CD1c-positive myeloid dendritic cell (primary cell): Measurements from ENCODE around the gene ZNF787.

Experiments used
- DNase-seq: peaks from one replicate; pipeline ENCODE4 v3.0.0-alpha.2; 2016; ENCODE audit errors: extremely low spot score

Gene ZNF787

GRCh38 chr19:56087647-56088496 lies 33.2 kb downstream of the ZNF787 start:
- no peak for DNase-seq

DNA sequence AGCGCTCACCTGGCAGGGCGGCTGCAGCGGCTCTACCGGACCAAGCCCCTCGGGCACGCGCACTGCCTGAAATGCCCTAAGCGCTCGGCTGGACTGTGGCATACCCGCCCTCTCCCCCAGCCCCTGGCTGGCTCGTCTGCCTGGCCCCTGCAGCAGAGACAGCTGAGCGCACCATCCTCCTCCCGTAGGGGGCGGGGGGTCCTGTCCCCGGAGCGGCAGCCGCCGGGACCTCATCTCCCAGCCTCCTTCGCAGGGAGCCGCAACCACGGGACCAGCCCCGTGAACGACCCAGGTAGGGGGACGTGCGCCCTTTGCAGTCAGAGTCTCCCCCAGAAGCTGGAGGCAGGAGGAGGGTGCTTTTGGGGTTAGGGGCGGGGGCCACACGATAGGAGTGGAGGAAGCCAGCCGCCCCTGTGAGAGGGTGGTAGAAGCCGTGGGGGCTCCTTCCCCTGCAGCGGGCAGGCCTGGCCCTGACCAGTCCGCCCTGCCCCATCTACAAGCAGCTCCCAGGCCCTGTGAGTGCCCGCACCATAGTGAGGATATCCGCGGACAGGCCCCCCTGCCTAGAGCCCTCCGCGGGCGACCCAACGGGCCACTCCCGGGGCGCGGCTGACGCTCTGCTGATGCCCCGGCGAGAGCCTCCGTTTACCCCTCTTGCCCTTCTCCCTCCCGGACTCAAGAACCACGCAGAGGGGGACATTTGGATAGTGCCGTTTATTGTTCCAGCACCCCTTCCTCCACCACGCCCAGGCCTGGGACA lies 34.2 kb downstream of the ZNF787 start:
- DNase-seq: no peak

DNA sequence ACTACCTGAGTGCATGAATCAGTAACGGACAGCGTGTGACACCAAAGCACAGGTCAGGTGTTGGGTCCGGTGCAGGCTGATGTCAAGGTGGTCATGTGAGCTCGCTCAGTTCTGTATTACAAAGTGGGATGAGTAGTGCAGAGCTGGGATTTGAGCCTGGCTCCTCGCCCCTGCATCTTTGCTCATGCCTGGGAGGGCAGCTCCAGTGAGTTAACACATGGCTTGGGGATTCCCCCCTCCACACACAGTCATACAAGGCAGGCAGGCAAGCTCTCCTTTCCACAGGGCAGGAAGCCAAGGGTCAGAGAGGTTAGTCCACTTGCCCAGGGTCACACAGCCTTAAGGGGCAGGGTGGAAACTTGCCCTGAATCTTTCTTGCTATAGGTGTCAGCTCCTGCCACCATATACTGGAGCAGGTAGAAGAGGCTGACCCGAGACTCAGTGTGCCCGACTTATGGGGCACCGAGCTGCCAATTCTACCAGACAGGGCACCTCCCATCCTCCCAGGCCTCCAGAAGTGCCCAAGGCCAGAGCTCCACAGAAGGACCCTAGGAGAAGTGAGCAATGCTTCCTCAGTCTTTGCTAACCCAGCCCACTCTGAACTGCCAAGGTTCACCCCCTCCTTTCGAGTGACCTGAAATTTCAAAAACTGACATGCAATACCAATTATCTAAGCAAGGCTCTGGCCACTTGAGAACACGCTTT lies 35.4 kb downstream of the ZNF787 start:
- DNase-seq: no peak

DNA sequence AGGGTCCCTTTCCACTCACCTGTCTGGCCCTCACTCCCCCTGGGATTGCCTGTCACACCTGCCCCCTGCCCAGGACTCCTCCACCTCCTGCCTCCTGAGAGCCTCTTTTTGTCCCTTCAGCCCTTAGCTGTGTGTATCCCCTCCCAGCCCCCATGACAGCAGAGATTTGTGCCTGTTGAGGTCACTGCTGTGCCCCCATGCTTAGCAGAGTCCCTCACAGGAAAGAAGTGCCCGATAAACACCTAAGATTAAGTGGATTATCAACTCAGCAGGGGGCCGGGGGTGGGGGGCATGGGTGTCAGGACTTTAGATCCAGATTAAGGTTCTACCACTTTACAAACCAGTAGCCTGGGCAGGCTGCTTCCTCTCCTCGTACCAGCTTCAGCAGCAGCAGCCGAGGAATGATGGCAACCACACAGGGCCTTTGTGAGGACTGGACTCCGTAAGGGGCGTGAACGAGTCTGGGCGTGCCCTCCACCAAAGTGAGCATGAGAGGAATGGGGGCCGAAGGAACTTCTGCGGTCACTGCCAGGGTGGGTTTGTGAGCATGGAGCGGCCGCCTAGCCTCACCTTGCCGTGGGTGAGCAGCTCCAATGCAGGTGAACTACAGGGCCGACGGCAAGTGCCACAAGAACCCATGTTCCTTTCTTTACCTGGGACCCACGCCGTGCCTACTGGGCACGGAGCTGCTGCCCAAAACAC lies 36.1 kb downstream of the ZNF787 start:
- no peak for DNase-seq

- no peak for DNase-seq
These were observed 37.4 kb downstream of the ZNF787 start for GRCh38 chr19:56083668-56084067.

GRCh38 chr19:56080669-56081401 lies 40.3 kb downstream of the ZNF787 start:
- peak; percentile 83 for DNase-seq

- no peak for DNase-seq
These were observed 41.5 kb downstream of the ZNF787 start for GRCh38 chr19:56079609-56080008.

DNA sequence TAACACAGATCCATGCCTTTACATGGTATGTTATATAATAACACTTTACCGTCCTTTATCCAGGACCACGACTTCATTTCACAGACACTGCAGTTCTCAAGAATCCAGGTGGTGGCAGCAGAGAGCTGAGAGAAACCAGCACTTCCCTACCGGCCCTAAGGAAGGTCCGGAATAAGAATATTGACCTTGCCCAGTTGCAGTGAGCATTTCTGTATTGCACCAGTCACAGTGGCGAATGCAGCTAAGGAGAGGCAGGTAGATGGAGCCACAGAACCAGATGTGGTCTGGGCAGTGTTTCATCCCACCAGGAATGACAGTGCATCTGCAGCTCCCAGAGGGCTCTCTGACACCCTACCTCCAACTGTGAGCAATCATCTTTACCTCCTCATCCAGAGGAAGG lies 44.6 kb downstream of the ZNF787 start:
- DNase-seq: peak; percentile 70

DNA sequence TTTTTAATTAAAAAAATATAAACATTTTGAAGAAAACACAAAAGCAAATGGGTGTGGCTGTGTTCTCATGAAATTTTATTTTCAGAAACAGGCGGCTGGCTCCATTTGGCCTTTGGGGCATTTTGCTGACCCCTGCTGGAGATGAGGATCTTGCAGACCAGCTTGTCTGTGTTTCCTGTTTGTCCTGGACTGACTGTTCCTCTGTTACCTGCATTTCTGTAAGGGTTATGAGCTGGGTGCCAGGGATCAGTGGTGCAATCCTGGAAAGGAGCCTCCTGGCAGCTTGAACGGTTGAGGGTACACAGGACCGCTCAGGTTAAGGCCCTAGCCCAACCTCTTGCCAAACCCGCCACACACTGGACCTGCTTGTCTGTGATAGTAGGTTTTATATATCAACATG lies 49.9 kb downstream of the ZNF787 start:
- DNase-seq: no peak

DNA sequence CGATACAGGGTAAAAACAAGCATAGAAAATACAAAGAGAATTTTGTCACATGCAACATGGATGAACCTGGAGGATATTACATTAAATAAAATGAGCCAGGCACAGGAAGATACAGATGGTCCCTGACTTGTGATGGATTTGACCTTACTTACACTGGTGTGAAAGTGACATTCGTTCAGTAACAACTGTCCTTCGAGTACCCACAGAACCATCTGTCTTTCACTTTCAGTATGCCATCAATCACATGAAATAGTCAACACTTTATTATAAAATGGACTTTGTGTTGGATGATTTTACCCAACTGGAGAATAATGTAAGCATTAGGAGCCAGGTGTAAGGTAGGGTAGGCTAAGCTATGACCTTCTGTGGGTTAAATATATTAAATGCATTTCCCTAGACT lies 51.5 kb downstream of the ZNF787 start:
- no peak for DNase-seq

- DNase-seq: peak; percentile 63
These were observed 54.7 kb downstream of the ZNF787 start for GRCh38 chr19:56066152-56067023.

DNA sequence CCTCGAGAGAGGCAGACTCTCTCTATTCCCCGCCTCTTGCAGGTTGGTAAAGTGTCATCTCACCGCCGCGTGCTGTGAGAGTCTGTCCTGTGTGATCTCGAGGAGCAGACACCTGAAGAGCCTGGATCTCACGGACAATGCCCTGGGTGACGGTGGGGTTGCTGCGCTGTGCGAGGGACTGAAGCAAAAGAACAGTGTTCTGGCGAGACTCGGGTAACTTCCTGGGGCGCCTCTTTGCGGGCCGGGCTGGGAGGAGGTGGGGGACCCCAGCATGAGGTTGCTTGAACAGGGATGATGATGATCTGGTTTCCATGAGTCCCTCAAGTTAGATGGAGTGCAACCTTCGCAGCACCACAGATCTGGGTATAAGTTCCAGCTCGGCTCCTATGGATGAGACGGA lies 67.5 kb downstream of the ZNF787 start:
- DNase-seq: no peak
